NOMO-1 treated with dmso at 0.1 percent for 144 hours (cell line): Measurements from ENCODE around the gene POC1B.

Experiments used
- DNase-seq: peaks from one replicate; lab custom pipeline; 2025; ENCODE audit not compliant: unreplicated experiment; lab: John Stamatoyannopoulos, UW

Gene POC1B

GRCh38 chr12:89497467-89497866, 28.4 kb downstream of the POC1B start:
- DNase-seq = no peak

GRCh38 chr12:89497005-89497404, 28.8 kb downstream of the POC1B start:
- no peak for DNase-seq

- DNase-seq = no peak
These were observed 31.2 kb downstream of the POC1B start for GRCh38 chr12:89494411-89495231.

GRCh38 chr12:89493670-89494302, 32.1 kb downstream of the POC1B start:
- no peak for DNase-seq

DNA sequence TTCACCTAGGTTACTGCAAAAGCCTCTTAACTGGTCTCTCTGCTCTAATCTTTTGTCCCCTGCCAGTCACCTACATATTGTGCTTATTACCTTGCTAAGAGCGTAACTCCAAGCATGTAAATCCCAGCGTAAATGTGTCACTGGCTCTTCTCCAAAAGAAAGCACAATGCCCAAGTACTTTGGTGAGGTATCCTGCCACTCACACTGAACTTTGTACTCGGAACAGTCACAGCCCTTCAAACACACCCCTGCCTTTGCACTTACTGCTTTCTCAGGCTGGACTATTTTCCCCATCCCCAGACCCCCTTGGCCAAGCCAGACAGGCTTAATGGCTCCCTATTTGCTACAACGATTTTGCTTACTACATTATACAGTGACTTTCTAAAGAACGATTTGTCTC, 33.0 kb downstream of the POC1B start:
- DNase-seq = no peak

DNA sequence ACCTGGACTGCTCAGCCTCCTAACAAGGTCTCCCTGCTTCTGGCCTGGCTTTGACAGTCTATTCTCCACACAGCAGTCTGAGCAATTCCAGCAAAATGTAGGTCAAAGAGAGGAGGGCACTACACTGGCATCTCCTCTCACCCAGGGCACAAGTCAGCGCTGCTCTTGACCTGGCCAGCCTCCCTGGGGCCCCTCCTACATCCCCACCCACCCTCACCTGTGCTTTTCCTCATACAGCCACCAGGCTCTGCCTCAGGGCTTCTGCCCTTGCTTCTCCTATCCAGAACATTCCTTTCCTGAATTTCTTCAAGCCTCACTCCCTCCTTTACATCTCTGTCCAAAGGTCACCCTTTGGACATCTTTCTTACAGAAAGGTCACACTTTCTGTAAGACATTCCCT, 34.9 kb downstream of the POC1B start:
- DNase-seq = no peak

GRCh38 chr12:89486264-89486663, 39.6 kb downstream of the POC1B start:
- DNase-seq = no peak

- DNase-seq = no peak
These were observed 41.4 kb downstream of the POC1B start for GRCh38 chr12:89484470-89484869.

DNA sequence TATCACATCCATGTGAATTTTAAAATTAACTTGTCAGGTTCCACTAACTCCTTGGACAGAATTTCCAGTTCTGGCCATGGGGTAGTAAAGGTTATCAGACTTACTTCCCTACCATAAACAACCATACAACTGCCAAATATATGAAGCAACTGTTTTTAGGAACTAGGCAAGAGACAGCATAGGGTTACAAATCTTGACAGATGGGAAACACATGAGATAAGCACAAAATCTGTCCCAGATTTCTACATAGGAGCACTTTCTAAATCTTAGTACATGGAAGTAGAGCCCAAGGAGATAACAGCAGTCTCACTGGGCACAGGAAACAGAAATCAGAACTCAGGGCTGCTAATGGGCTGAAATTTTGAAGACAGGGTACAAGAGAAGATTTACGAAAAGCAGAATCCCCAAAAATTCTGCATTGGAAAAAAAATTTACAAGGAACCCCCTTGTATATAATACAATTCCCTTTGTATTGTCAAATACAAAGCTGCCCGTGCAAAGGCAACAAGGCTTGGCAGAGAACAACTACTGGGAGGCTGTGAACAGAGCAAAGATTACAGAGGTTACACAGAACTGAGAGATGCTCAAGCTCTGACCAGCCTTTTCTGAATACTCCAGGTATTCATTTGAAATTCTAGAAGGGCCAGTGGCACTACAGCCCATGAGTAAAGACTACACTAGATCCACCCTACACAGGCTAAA, 44.5 kb downstream of the POC1B start:
- DNase-seq = no peak

- no peak for DNase-seq
These were observed 45.9 kb downstream of the POC1B start for GRCh38 chr12:89479982-89480381.

GRCh38 chr12:89477633-89478279, 48.1 kb downstream of the POC1B start:
- DNase-seq = no peak

DNA sequence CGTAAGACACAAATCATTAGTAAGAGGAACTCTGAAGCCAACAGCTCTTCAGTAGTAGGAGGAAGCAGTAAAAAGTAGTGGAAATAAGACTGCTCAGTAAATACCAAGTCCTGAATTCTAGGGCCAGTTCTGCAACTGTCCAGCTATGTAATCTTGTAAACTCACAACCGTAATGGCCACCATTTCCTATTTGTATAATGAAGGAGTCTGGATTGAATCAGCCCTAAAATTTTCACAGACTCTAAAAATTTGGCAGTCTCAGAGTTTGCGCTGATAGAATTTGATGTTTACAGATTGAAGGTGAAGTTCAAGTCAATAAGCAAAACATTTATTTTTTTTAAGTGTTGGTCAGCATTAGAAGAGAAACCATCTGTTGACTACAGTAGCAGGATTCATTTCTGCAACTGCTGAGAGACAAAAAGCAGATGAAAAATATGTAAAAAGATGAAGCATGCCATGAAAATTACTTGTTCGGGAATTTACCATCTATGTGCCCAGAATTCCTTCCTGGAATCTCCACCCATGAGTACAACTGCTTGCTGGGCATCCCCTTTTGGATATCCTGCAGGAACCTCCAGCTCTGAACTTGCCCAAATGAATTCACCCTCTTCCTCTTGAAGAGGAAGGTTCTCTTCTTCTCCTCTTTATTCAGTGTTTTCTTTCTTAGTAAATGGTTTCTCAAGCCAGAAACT, 48.8 kb downstream of the POC1B start:
- DNase-seq = no peak

DNA sequence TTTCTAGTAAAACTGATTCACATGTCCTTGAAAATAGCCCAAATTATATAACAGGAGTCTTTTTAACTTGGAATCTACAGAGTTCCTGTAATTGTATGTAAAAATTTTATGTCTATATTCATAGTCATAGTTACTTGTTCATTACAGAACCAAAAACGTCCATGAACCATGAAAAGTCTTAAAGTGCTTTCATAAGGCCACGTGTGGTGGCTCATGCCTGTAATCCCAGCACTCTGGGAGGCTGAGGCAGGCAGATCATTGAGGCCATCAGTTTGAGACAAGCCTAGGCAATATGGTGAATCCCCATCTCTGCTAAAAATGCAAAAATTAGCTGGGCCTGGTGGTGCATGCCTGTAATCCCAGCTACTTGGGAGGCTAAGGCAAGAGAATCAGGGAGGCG, 49.6 kb downstream of the POC1B start:
- DNase-seq = no peak

DNA sequence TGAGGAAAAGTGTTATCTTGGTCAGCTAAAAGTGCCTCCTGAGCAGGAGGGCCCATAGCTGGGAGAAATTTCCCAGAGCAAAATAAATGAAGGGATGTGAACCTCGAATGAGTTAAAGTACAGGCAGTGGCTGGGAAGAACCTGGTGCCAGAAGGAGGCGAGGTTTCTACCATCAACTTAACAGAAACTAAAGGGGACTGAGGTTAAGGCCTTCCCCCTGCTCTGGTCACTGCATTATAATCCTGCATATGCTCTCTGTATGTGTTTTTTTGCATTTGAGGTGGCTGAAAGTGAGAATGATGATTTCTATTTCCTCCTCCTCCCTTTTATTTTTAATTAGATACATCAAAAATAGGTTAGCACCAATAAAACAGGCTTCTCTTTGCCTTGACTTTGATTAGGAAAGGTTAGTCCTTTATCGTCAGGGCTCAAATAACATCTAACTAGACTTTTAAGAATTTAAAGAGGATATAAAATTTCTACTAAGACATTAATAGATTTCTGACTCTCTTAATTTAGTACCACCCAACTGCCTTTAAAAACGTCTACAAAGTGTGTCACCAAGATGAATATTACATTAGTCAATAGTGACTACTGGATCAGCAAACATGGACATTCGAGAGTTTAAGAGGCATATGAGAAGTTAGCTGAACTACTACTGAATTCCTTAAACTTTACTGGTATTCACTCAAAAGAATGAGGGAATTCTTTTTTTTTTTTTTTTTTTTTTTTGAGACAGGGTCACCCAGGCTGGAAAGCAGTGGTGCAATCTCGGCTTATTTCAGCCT, 50.5 kb downstream of the POC1B start:
- no peak for DNase-seq

- DNase-seq = no peak
These were observed 51.2 kb downstream of the POC1B start for GRCh38 chr12:89474615-89475014.

- no peak for DNase-seq
These were observed 53.3 kb downstream of the POC1B start for GRCh38 chr12:89472508-89472907.

DNA sequence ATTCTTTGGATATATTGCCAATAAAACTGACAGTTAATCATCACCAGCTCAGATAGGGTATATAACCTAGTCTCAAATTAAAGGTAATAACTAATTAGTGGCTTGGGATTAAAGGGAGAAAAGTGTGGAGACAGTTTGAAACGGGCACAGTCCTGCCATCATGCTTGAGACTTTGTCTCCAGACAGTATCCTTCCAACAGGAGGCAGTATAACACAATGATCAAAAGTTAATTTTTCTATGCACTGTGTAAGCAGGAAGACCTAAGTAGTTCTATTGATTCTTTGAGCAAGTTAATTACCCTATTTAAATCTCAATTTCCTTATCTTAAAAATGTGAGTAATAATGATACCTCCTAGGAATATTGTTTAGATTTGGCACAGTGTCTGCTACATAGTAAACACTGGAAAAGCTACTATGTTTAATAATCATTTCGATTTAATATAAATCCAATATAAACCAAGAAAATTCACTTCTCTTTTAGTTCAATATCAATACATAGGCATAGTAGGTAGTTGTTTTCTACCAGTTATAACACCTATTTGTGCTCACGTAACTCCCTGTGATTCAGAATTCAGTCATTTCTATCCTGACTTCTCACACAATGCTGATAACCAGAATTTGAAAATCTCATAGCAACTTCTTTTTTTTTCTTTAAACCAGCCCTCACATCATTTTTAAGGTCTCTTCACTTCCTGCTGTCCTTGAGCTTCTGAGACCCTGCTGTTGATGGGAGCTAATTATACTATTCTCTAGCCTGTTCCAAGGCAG, 54.9 kb downstream of the POC1B start:
- DNase-seq = no peak

DNA sequence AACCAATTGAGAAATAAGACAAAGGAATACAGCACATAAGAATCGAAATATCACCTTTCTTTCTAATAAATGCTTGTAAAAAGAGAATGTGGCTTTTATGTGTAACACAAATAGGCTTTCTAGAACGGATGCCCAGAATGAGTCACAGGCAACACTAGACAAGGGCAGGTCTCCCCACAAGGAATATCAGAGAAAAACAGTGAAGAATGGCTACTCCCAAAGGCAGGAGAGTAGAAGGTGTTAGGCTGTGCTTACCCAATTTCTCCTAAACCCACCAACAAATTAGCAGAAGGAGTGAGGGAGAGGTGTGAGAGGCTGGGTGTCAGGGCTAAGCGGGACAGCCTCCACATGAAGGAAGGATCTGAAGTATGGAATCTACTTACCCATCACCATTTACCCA, 56.5 kb downstream of the POC1B start:
- DNase-seq = no peak

DNA sequence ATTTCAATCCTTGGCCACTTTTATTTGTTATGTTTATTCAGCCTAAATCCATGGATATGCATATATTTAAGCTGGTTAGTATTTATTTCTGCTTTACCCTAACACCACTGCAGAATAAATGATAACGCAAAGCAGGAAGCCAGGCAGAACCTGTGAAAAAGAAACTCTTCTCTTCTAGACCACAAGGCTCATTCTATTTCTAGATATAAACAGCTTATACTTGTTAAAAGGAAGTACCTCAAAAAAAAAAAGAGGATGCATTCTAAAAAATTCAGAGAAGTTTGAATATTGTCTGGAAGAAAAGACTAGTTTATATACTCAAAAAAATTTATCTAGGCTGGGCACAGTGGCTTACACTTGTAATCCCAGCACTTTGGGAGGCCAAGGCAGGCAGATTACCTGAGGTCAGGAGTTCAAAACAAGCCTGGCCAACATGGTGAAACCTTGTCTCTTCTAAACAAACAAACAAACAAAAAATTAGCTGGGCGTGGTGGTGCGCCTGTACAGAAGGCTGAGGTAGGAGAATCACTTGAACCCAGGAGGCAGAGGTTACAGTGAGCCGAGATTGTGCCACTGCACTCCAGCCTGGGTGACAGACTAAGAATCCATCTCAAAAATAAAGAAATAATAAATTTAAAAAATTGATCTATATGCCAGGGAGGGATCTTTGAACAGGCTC, 57.1 kb downstream of the POC1B start:
- DNase-seq = peak; percentile 12
